ENCODE results near the gene TSPAN33. TPM values are rescaled to one million over a fixed set of nuclear protein-coding genes. Genes with fewer than 3 reads are reported as not detected.

The TSPAN33 gene
- total RNA-seq, 1 donor from 2014 or later = 29.7 TPM

- H3K36me3 ChIP-seq (ENCODE audit: control insufficient read depth in 3 of 3, insufficient read depth in 3 of 3, low read length in 3 of 3) = no peaks in the 10 kb centered on the region
- H3K4me3 ChIP-seq (ENCODE audit: low read length in 3 of 3) = peak overlapping the region; percentile 61 to 79 (median 77)
- H3K4me1 ChIP-seq (ENCODE audit: control insufficient read depth in 3 of 3, insufficient read depth in 3 of 3, low read length in 3 of 3) = peaks cover 9 to 18% (median 12%) of the 10 kb centered on the region in 3 donors
- no peaks in the 10 kb centered on the region for H3K9me3 ChIP-seq (ENCODE audit: control insufficient read depth in 3 of 3, low read length in 3 of 3)
- peak overlapping the region; percentile 62 to 82 (median 63) for H3K9ac ChIP-seq (ENCODE audit: low read depth in 1 of 3, low read length in 3 of 3)
- no peaks in the 10 kb centered on the region for H3K27me3 ChIP-seq (ENCODE audit: control insufficient read depth in 3 of 3, insufficient read depth in 3 of 3, low read length in 3 of 3)
- no peak overlapping the region for H3K27ac ChIP-seq (ENCODE audit: low read depth, low read length)
These were observed 44.6 kb downstream of the TSPAN33 start for GRCh38 chr7:129188892-129189660.

DNA sequence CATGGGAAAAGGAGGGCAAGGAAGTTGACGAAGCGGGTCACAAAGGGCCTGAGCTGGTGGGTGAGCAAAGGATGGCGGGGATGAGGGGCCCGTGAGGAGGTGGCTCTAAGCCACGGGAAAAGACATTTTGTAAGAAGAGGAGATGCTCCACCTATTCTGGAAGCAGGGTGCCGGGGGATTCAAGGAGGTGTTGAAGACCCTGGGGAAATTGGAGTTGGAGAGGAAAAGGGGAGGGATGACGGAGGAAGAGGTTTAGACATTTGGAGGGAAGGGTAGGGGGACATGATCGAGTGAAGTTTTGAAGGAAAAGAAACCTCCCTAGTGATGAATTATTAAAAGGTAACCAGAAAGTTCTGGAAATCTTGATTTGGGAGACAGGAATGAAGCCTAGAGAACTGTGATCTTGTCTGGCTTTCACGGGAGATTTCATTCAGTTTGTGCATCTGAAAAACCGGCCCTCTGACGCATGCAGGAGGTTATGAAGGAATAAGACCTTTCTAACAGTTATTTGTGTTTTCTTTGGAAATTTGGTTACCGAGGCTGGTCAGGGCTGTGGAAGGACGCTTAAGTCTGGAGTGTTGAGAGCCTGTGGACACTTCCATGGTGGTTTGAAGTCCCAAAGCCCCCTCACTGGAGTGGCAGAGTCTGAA, 45.3 kb downstream of the TSPAN33 start:
- H3K4me3 ChIP-seq (ENCODE audit: low read length in 3 of 3) = peak overlapping the region; percentile 61 to 79 (median 77)
- H3K4me1 ChIP-seq (ENCODE audit: control insufficient read depth in 3 of 3, insufficient read depth in 3 of 3, low read length in 3 of 3) = peaks cover 9 to 18% (median 12%) of the 10 kb centered on the region in 3 donors
- H3K9me3 ChIP-seq (ENCODE audit: control insufficient read depth in 3 of 3, low read length in 3 of 3) = no peaks in the 10 kb centered on the region
- H3K9ac ChIP-seq (ENCODE audit: low read depth in 1 of 3, low read length in 3 of 3) = peak overlapping the region; percentile 62 to 82 (median 63)
- H3K27ac ChIP-seq (ENCODE audit: low read depth, low read length) = no peak overlapping the region
- no peaks in the 10 kb centered on the region for H3K36me3 ChIP-seq (ENCODE audit: control insufficient read depth in 3 of 3, insufficient read depth in 3 of 3, low read length in 3 of 3)
- no peaks in the 10 kb centered on the region for H3K27me3 ChIP-seq (ENCODE audit: control insufficient read depth in 3 of 3, insufficient read depth in 3 of 3, low read length in 3 of 3)

DNA sequence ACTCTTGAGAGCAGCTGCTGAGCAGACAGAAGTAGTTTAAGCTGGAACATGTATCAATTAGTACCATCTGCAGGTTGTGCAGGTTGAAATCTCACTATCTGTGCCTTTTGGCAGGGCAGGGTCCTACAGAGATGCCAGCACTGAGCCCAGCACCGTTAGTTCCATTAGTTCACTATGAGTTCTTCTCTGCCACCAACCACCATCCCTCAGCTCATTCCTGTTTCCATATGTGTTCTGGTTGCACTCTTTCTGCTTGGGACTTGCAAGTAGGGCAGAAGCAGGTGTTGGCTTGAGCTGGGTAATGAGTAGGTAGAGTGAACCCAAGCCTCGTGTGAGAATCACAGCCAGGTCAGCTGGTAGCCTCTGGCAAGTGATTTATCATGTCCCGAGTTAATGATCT, 46.8 kb downstream of the TSPAN33 start:
- no peaks in the 10 kb centered on the region for H3K9me3 ChIP-seq (ENCODE audit: control insufficient read depth in 3 of 3, low read length in 3 of 3)
- no peak overlapping the region for H3K4me3 ChIP-seq (ENCODE audit: low read length in 3 of 3)
- no peak overlapping the region for H3K27ac ChIP-seq (ENCODE audit: low read depth, low read length)
- H3K27me3 ChIP-seq (ENCODE audit: control insufficient read depth in 3 of 3, insufficient read depth in 3 of 3, low read length in 3 of 3) = no peaks in the 10 kb centered on the region
- H3K9ac ChIP-seq (ENCODE audit: low read depth in 1 of 3, low read length in 3 of 3) = no peak overlapping the region
- H3K36me3 ChIP-seq (ENCODE audit: control insufficient read depth in 3 of 3, insufficient read depth in 3 of 3, low read length in 3 of 3) = no peaks in the 10 kb centered on the region
- peaks cover 9 to 18% (median 12%) of the 10 kb centered on the region in 3 donors for H3K4me1 ChIP-seq (ENCODE audit: control insufficient read depth in 3 of 3, insufficient read depth in 3 of 3, low read length in 3 of 3)

- Histone ChIP-seq H3K4me1 (ENCODE audit: control insufficient read depth in 3 of 3, insufficient read depth in 3 of 3, low read length in 3 of 3) (peaks cover 9 to 12% (median 11%) of the 10 kb centered on the region in 3 donors), H3K4me3 (ENCODE audit: low read length in 3 of 3) (no peak overlapping the region), H3K36me3 (ENCODE audit: control insufficient read depth in 3 of 3, insufficient read depth in 3 of 3, low read length in 3 of 3) (no peaks in the 10 kb centered on the region), H3K9me3 (ENCODE audit: control insufficient read depth in 3 of 3, low read length in 3 of 3) (no peaks in the 10 kb centered on the region), H3K9ac (ENCODE audit: low read depth in 1 of 3, low read length in 3 of 3) (no peak overlapping the region), H3K27ac (ENCODE audit: low read depth, low read length) (no peak overlapping the region), H3K27me3 (ENCODE audit: control insufficient read depth in 3 of 3, insufficient read depth in 3 of 3, low read length in 3 of 3) (no peaks in the 10 kb centered on the region)
These were observed 49.4 kb downstream of the TSPAN33 start for GRCh38 chr7:129193892-129194291.

GRCh38 chr7:129197771-129198170, 53.3 kb downstream of the TSPAN33 start:
- Histone ChIP-seq H3K9ac (ENCODE audit: low read depth in 1 of 3, low read length in 3 of 3) (no peak overlapping the region), H3K36me3 (ENCODE audit: control insufficient read depth in 3 of 3, insufficient read depth in 3 of 3, low read length in 3 of 3) (no peaks in the 10 kb centered on the region), H3K9me3 (ENCODE audit: control insufficient read depth in 3 of 3, low read length in 3 of 3) (no peaks in the 10 kb centered on the region), H3K4me3 (ENCODE audit: low read length in 3 of 3) (no peak overlapping the region), H3K27ac (ENCODE audit: low read depth, low read length) (no peak overlapping the region), H3K27me3 (ENCODE audit: control insufficient read depth in 3 of 3, insufficient read depth in 3 of 3, low read length in 3 of 3) (no peaks in the 10 kb centered on the region), H3K4me1 (ENCODE audit: control insufficient read depth in 3 of 3, insufficient read depth in 3 of 3, low read length in 3 of 3) (no peaks in the 10 kb centered on the region)

DNA sequence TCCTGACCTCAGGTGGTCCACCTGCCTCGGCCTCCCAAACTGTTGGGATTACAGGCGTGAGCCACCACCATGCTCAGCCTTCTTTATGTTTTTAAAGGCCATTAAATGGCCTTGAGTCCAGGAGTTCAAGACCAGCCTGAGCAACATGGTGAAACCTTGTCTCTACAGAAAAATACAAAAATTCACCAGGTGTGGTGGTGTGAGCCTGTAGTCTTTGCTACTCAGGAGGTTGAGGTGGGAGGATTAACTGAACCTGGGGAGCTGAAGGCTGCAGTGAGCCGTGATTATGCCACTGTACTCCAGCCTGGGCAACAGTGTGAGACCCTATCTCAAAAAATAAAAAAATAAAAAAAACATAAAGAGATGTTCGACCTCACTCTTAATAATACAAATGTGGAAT, 54.9 kb downstream of the TSPAN33 start:
- H3K36me3 ChIP-seq (ENCODE audit: control insufficient read depth in 3 of 3, insufficient read depth in 3 of 3, low read length in 3 of 3) = peaks cover 0 to 3% (median 0%) of the 10 kb centered on the region in 3 donors
- no peak overlapping the region for H3K4me3 ChIP-seq (ENCODE audit: low read length in 3 of 3)
- H3K9ac ChIP-seq (ENCODE audit: low read depth in 1 of 3, low read length in 3 of 3) = no peak overlapping the region
- H3K27ac ChIP-seq (ENCODE audit: low read depth, low read length) = no peak overlapping the region
- H3K9me3 ChIP-seq (ENCODE audit: control insufficient read depth in 3 of 3, low read length in 3 of 3) = no peaks in the 10 kb centered on the region
- no peaks in the 10 kb centered on the region for H3K27me3 ChIP-seq (ENCODE audit: control insufficient read depth in 3 of 3, insufficient read depth in 3 of 3, low read length in 3 of 3)
- H3K4me1 ChIP-seq (ENCODE audit: control insufficient read depth in 3 of 3, insufficient read depth in 3 of 3, low read length in 3 of 3) = no peaks in the 10 kb centered on the region

DNA sequence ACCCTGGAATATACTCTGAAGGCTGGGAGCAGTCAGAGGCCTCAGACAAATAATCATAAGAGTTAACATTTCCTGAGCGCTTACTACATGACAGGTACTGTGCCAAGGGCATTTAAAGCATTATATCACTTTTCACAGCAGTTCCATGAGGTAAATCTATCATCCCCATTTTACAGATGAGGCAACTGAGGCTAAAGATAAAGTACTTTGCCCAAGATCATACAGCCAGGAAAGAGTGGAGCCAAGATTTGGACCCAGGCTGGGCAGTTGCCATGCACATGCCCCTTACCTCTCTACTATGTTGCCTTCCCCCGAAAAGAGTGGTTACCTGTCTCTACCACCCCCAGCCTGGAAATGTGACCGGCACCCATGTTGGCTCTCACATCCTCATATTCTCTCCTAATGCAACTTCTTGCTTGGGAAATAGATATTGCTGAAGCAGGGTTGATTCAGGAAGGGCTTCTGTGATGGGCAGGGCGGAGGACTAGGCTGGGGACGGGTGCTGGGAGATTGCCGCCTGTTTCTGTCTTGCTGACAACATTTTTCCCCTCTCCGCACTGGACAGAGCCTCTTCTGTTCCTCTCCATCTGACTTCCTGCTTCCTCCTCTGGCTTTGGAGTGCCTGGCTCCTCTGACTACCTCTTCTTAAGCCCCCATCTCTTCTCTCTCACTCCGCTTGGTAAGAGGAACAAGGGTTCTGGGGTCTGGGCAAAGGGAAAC, 57.7 kb downstream of the TSPAN33 start:
- Histone ChIP-seq H3K9me3 (ENCODE audit: control insufficient read depth in 3 of 3, low read length in 3 of 3) (no peaks in the 10 kb centered on the region), H3K9ac (ENCODE audit: low read depth in 1 of 3, low read length in 3 of 3) (no peak overlapping the region), H3K27me3 (ENCODE audit: control insufficient read depth in 3 of 3, insufficient read depth in 3 of 3, low read length in 3 of 3) (no peaks in the 10 kb centered on the region), H3K27ac (ENCODE audit: low read depth, low read length) (no peak overlapping the region), H3K4me1 (ENCODE audit: control insufficient read depth in 3 of 3, insufficient read depth in 3 of 3, low read length in 3 of 3) (no peaks in the 10 kb centered on the region), H3K4me3 (ENCODE audit: low read length in 3 of 3) (no peak overlapping the region), H3K36me3 (ENCODE audit: control insufficient read depth in 3 of 3, insufficient read depth in 3 of 3, low read length in 3 of 3) (peaks cover 0 to 21% (median 14%) of the 10 kb centered on the region in 3 donors)

DNA sequence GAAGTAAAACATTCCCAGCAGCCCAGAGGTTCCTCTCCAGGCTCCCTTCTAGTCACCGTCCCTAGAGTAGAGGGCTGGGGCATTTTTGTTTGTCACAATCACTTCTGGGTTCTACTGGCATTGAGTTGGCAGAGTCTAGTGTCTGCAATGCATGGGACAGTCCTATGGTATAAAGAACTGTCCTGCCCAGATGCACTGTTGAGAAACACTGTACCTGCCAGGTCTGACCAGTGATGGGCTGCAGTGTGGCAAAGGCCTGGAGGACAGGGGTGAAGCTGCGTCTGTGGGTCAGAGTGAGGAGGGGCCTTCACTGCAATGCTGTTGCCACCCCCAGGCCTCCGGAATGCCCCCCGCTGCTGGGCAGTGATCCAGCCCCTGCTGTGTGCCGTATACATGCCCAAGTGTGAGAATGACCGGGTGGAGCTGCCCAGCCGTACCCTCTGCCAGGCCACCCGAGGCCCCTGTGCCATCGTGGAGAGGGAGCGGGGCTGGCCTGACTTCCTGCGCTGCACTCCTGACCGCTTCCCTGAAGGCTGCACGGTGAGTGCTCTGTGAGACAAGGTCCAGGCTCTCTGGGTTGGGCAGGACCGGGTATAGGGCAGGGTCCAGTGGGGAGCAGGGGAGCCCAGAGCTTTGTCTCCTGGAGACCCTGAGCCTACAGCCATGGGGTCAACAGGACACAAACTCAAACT, 58.7 kb downstream of the TSPAN33 start:
- H3K27me3 ChIP-seq (ENCODE audit: control insufficient read depth in 3 of 3, insufficient read depth in 3 of 3, low read length in 3 of 3) = no peaks in the 10 kb centered on the region
- no peak overlapping the region for H3K4me3 ChIP-seq (ENCODE audit: low read length in 3 of 3)
- no peak overlapping the region for H3K27ac ChIP-seq (ENCODE audit: low read depth, low read length)
- H3K4me1 ChIP-seq (ENCODE audit: control insufficient read depth in 3 of 3, insufficient read depth in 3 of 3, low read length in 3 of 3) = no peaks in the 10 kb centered on the region
- peaks cover 0 to 24% (median 15%) of the 10 kb centered on the region in 3 donors for H3K36me3 ChIP-seq (ENCODE audit: control insufficient read depth in 3 of 3, insufficient read depth in 3 of 3, low read length in 3 of 3)
- H3K9me3 ChIP-seq (ENCODE audit: control insufficient read depth in 3 of 3, low read length in 3 of 3) = no peaks in the 10 kb centered on the region
- no peak overlapping the region for H3K9ac ChIP-seq (ENCODE audit: low read depth in 1 of 3, low read length in 3 of 3)

- Histone ChIP-seq H3K4me1 (ENCODE audit: control insufficient read depth in 3 of 3, insufficient read depth in 3 of 3, low read length in 3 of 3) (no peaks in the 10 kb centered on the region), H3K36me3 (ENCODE audit: control insufficient read depth in 3 of 3, insufficient read depth in 3 of 3, low read length in 3 of 3) (peaks cover 5 to 31% (median 21%) of the 10 kb centered on the region in 3 donors), H3K27ac (ENCODE audit: low read depth, low read length) (no peak overlapping the region), H3K4me3 (ENCODE audit: low read length in 3 of 3) (no peak overlapping the region), H3K9ac (ENCODE audit: low read depth in 1 of 3, low read length in 3 of 3) (no peak overlapping the region), H3K9me3 (ENCODE audit: control insufficient read depth in 3 of 3, low read length in 3 of 3) (no peaks in the 10 kb centered on the region), H3K27me3 (ENCODE audit: control insufficient read depth in 3 of 3, insufficient read depth in 3 of 3, low read length in 3 of 3) (no peaks in the 10 kb centered on the region)
These were observed 60.8 kb downstream of the TSPAN33 start for GRCh38 chr7:129205126-129205818.

Data from skeletal muscle tissue (tissue), 4 donors.